Measurements from ENCODE around the gene RYR2. TPM values are rescaled to one million over a fixed set of nuclear protein-coding genes. Genes with fewer than 3 reads are reported as not detected.
"Not testable (repeated sequence)": the region's sequence is repeated elsewhere in the genome, so short reads cannot be mapped to it uniquely, and the experiment has no call there.

RYR2 gene
- total and polyA plus RNA-seq, 9 donors: 2.3 to 4.7 (median 3.3) TPM

DNA sequence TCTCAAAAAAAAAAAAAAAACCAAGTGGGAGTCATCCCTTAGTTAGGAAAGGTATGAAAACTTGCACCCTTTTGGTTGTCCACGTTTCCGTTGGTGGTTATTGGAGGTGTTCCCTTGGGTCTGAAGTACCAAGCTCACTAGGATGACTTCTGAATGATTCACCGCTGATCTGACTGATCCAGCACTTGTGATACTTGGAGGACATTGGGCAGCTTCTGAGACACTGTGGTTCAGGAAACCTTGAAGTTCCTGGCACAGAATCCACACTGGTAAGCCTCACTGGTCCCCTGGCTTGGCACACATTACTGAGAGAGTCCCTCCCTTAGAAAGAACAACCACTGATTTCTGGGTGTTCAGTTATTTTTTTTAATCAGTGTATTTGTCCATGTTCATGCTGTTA, 91.9 kb downstream of the RYR2 start:
- Histone ChIP-seq H3K9me3 (replicated peaks; ENCODE audit: control insufficient read depth, low read depth, low read length) (peaks cover 11% of the 10 kb centered on the region), H3K27ac (ENCODE audit: low read length) (no peak overlapping the region), H3K36me3 (ENCODE audit: control insufficient read depth, insufficient read depth, low read length) (no peaks in the 10 kb centered on the region), H3K4me3 (ENCODE audit: low read length) (no peak overlapping the region), H3K4me1 (ENCODE audit: control insufficient read depth, insufficient read depth, low read length) (no peaks in the 10 kb centered on the region), H3K27me3 (ENCODE audit: control insufficient read depth, insufficient read depth, low read length) (no peaks in the 10 kb centered on the region)
- DNase-seq: no peak
- WGBS (ENCODE audit: insufficient coverage): 47% methylated on average over 3 of the region's 3 CpGs

GRCh38 chr1:237134929-237135328, 92.9 kb downstream of the RYR2 start:
- Histone ChIP-seq H3K4me3 (ENCODE audit: low read length) (no peak overlapping the region), H3K4me1 (ENCODE audit: control insufficient read depth, insufficient read depth, low read length) (no peaks in the 10 kb centered on the region), H3K27me3 (ENCODE audit: control insufficient read depth, insufficient read depth, low read length) (no peaks in the 10 kb centered on the region), H3K9me3 (replicated peaks; ENCODE audit: control insufficient read depth, low read depth, low read length) (peaks cover 11% of the 10 kb centered on the region), H3K36me3 (ENCODE audit: control insufficient read depth, insufficient read depth, low read length) (no peaks in the 10 kb centered on the region), H3K27ac (ENCODE audit: low read length) (no peak overlapping the region)
- no peak for DNase-seq
- WGBS (ENCODE audit: insufficient coverage): no CpG with 5 or more reads among the region's 2 CpGs

DNA sequence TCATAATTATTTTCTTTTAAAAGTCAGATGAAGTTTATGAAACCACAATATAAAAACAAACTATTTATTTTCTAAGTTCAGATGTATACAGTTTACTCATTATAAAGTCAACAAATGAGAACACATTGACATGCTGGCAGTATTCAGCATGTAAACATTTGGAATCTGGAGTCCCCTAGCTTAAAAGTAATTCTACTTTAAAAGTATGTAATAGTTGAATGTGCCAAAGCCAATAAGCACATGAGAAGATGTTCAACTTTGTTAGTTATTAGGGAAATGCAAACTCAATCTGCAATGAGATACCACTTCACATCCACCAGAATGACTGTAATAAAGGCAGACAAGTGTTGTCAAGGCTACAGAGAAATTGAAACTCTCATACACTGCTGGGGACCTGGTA, 96.6 kb downstream of the RYR2 start:
- no peak for DNase-seq
- Histone ChIP-seq H3K27me3 (ENCODE audit: control insufficient read depth, insufficient read depth, low read length) (no peaks in the 10 kb centered on the region), H3K36me3 (ENCODE audit: control insufficient read depth, insufficient read depth, low read length) (no peaks in the 10 kb centered on the region), H3K4me3 (ENCODE audit: low read length) (no peak overlapping the region), H3K4me1 (ENCODE audit: control insufficient read depth, insufficient read depth, low read length) (peaks cover 2% of the 10 kb centered on the region), H3K9me3 (replicated peaks; ENCODE audit: control insufficient read depth, low read depth, low read length) (no peaks in the 10 kb centered on the region), H3K27ac (ENCODE audit: low read length) (no peak overlapping the region)

DNA sequence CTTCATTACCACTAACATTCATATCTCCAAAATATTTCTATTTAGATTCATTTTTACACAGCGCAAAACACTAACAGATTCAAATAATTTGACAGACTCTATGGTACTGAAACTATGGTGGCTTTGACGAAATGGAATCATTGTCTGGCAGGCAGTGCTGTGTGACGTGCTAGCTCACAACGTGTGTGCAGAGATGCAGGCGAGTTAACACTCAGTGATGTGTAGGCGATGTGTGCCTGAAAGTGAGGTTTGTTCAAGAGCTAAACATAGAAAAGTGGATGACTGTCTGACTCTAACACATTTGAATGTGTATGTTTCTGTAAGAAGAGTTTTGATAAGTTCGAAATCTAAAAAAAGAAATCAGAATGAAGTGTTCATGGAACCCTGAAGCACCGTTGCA, 97.7 kb downstream of the RYR2 start:
- peaks cover 2% of the 10 kb centered on the region for H3K4me1 ChIP-seq (ENCODE audit: control insufficient read depth, insufficient read depth, low read length)
- H3K27me3 ChIP-seq (ENCODE audit: control insufficient read depth, insufficient read depth, low read length): no peaks in the 10 kb centered on the region
- no peaks in the 10 kb centered on the region for H3K9me3 ChIP-seq (replicated peaks; ENCODE audit: control insufficient read depth, low read depth, low read length)
- H3K27ac ChIP-seq (ENCODE audit: low read length): no peak overlapping the region
- H3K36me3 ChIP-seq (ENCODE audit: control insufficient read depth, insufficient read depth, low read length): no peaks in the 10 kb centered on the region
- no peak overlapping the region for H3K4me3 ChIP-seq (ENCODE audit: low read length)
- WGBS (ENCODE audit: insufficient coverage): 88% methylated on average over 5 of the region's 8 CpGs
- DNase-seq: no peak

- no CpG with 5 or more reads among the region's 1 CpG for WGBS (ENCODE audit: insufficient coverage)
- Histone ChIP-seq H3K27ac (ENCODE audit: low read length) (no peak overlapping the region), H3K4me3 (ENCODE audit: low read length) (no peak overlapping the region), H3K4me1 (ENCODE audit: control insufficient read depth, insufficient read depth, low read length) (peaks cover 2% of the 10 kb centered on the region), H3K9me3 (replicated peaks; ENCODE audit: control insufficient read depth, low read depth, low read length) (no peaks in the 10 kb centered on the region), H3K27me3 (ENCODE audit: control insufficient read depth, insufficient read depth, low read length) (no peaks in the 10 kb centered on the region), H3K36me3 (ENCODE audit: control insufficient read depth, insufficient read depth, low read length) (no peaks in the 10 kb centered on the region)
- DNase-seq: no peak
Observed at GRCh38 chr1:237140986-237141385, 99.0 kb downstream of the RYR2 start.

- Histone ChIP-seq H3K36me3 (ENCODE audit: control insufficient read depth, insufficient read depth, low read length) (no peaks in the 10 kb centered on the region), H3K27ac (ENCODE audit: low read length) (no peak overlapping the region), H3K4me3 (ENCODE audit: low read length) (no peak overlapping the region), H3K4me1 (ENCODE audit: control insufficient read depth, insufficient read depth, low read length) (peaks cover 6% of the 10 kb centered on the region), H3K27me3 (ENCODE audit: control insufficient read depth, insufficient read depth, low read length) (no peaks in the 10 kb centered on the region), H3K9me3 (replicated peaks; ENCODE audit: control insufficient read depth, low read depth, low read length) (no peaks in the 10 kb centered on the region)
- WGBS (ENCODE audit: insufficient coverage): 49% methylated on average over 3 of the region's 5 CpGs
- DNase-seq: peak; percentile 35
Observed at GRCh38 chr1:237141502-237141901, 99.5 kb downstream of the RYR2 start.

DNA sequence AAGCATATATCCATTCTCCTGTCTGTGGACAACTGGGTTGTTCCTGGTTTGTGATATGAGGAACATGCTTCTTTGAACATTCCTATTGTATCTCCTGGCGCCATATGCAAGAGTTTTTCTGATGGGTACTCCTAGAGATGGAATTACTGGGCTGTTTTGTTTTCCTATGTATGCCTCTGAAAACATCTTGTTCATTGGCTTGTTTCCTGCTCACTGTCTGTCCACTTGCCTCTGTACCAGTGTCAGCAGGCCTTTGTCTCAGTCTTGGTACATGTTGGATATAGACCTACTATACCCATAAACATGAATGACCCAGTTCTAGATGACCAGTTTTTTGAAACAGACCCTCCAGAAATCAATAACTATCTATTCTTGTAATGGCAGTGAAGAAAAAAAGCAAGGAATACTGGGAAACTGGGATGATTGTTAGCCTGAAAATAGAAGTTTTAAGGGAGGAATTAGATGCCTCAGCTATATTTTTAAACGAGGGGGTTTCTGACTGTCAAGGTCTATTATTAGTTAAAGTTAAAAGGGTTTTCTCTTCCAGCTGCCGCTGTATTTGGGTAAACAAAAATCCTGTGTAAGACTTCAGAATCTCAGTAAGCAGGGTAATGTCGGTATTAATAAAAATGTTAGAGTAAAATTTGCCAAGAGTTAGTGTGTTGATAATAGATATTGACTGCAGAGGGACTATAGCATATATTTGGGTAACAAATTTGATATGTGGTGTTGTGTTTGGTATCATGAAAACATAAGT, 103.6 kb downstream of the RYR2 start:
- WGBS (ENCODE audit: insufficient coverage): 52% methylated on average over 3 of the region's 4 CpGs
- peaks cover 6% of the 10 kb centered on the region for H3K4me1 ChIP-seq (ENCODE audit: control insufficient read depth, insufficient read depth, low read length)
- H3K36me3 ChIP-seq (ENCODE audit: control insufficient read depth, insufficient read depth, low read length): no peaks in the 10 kb centered on the region
- no peaks in the 10 kb centered on the region for H3K27me3 ChIP-seq (ENCODE audit: control insufficient read depth, insufficient read depth, low read length)
- no peaks in the 10 kb centered on the region for H3K9me3 ChIP-seq (replicated peaks; ENCODE audit: control insufficient read depth, low read depth, low read length)
- H3K27ac ChIP-seq (ENCODE audit: low read length): no peak overlapping the region
- DNase-seq: no peak
- H3K4me3 ChIP-seq (ENCODE audit: low read length): no peak overlapping the region

GRCh38 chr1:237146241-237146640, 104.3 kb downstream of the RYR2 start:
- H3K9me3 ChIP-seq (replicated peaks; ENCODE audit: control insufficient read depth, low read depth, low read length): no peaks in the 10 kb centered on the region
- no peaks in the 10 kb centered on the region for H3K27me3 ChIP-seq (ENCODE audit: control insufficient read depth, insufficient read depth, low read length)
- H3K4me1 ChIP-seq (ENCODE audit: control insufficient read depth, insufficient read depth, low read length): peaks cover 6% of the 10 kb centered on the region
- H3K27ac ChIP-seq (ENCODE audit: low read length): no peak overlapping the region
- 18% methylated on average over 3 of the region's 7 CpGs for WGBS (ENCODE audit: insufficient coverage)
- peak; percentile 53 for DNase-seq
- H3K36me3 ChIP-seq (ENCODE audit: control insufficient read depth, insufficient read depth, low read length): no peaks in the 10 kb centered on the region
- no peak overlapping the region for H3K4me3 ChIP-seq (ENCODE audit: low read length)

DNA sequence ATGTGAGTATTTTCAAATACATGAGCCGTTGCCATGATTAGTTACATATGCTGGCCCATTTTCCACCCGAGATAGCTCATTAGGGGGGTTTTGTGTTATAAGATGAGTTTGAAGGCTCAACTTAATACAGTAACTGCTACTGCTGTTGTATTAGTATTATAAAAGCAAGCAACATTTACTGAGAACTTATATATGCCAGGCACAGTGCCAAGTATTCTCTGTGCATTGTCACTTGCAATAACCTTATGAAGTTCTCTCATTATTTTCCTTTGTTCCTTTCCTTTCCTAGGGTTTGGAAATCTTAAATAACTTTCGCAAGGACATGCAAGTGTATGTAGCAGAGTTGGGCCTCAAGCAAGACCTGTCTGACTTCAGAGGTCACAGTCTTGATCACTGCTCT, 107.9 kb downstream of the RYR2 start:
- Histone ChIP-seq H3K36me3 (ENCODE audit: control insufficient read depth, insufficient read depth, low read length) (no peaks in the 10 kb centered on the region), H3K27me3 (ENCODE audit: control insufficient read depth, insufficient read depth, low read length) (no peaks in the 10 kb centered on the region), H3K27ac (ENCODE audit: low read length) (no peak overlapping the region), H3K4me3 (ENCODE audit: low read length) (no peak overlapping the region), H3K9me3 (replicated peaks; ENCODE audit: control insufficient read depth, low read depth, low read length) (no peaks in the 10 kb centered on the region), H3K4me1 (ENCODE audit: control insufficient read depth, insufficient read depth, low read length) (peaks cover 4% of the 10 kb centered on the region)
- WGBS (ENCODE audit: insufficient coverage): no CpG with 5 or more reads among the region's 3 CpGs
- peak; percentile 14 for DNase-seq

- not testable (repeated sequence) for H3K9me3 ChIP-seq (replicated peaks; ENCODE audit: control insufficient read depth, low read depth, low read length); H3K4me1 ChIP-seq (ENCODE audit: control insufficient read depth, insufficient read depth, low read length); H3K27me3 ChIP-seq (ENCODE audit: control insufficient read depth, insufficient read depth, low read length); H3K27ac ChIP-seq (ENCODE audit: low read length); H3K4me3 ChIP-seq (ENCODE audit: low read length); H3K36me3 ChIP-seq (ENCODE audit: control insufficient read depth, insufficient read depth, low read length); DNase-seq
- 97% methylated on average over 4 of the region's 6 CpGs for WGBS (ENCODE audit: insufficient coverage)
Observed at GRCh38 chr1:237151979-237152378, 110.0 kb downstream of the RYR2 start.
